H1 (cell line): Measurements from ENCODE around the gene FAM50B. TPM values are rescaled to one million over a fixed set of nuclear protein-coding genes. Genes with fewer than 3 reads are reported as not detected.

ENCODE experiments used
- CTBP2 ChIP-seq: IDR thresholded peaks from 2 replicates; pipeline ENCODE4 v1.7.0; 2011; ENCODE audit warnings: borderline replicate concordance, mild to moderate bottlenecking, moderate library complexity, mixed read lengths, low read length; ENCODE audit not compliant: insufficient read depth, insufficient read length
- KDM1A ChIP-seq: fragments of 200-600, 300-600 bp; sonication (generic); IDR thresholded peaks from 2 replicates; pipeline ENCODE4 v1.7.1; 2016; ENCODE audit warnings: mild to moderate bottlenecking, low read length, borderline replicate concordance
- SRF ChIP-seq: IDR thresholded peaks from 2 replicates; pipeline ENCODE4 v1.6.1; 2011; ENCODE audit warnings: mild to moderate bottlenecking, low read depth, low read length, moderate library complexity
- YY1 ChIP-seq: IDR thresholded peaks from 2 replicates; pipeline ENCODE4 v1.6.1; 2011; ENCODE audit warnings: low read depth, mild to moderate bottlenecking, low read length
- polyA plus RNA-seq, 7 experiments: library from polyadenylated mRNA; depleted of rRNA in 3 of 7; stranded (reverse) in 5 of 7; unstranded in 2 of 7; fragments of >200 nt in 5 of 7; fragments of 200-250 nt in 2 of 7; gene quantifications; 1 replicate in 5 of 7; 2 replicates in 1 of 7; 4 replicates in 1 of 7; pipeline versions ENCODE4 v1.2.1 to v1.2.3, GENCODE V29; 2011 to 2013; ENCODE audit warnings: missing spikeins in 2 of 7, mixed read lengths in 2 of 7
- total RNA-seq: library from RNA; stranded (reverse); fragmentation: NEBNext Ultra II Directional; extraction: Animal tissue kit (Norgen Biotek cat#: 25700); gene quantifications from 2 replicates; pipeline ENCODE4 v1.2.1, GENCODE V29; 2021
- TF ChIP-seq, protein P1 (sequence below), 3 experiments: IDR thresholded peaks; 1 replicate in 2 of 3; 2 replicates in 1 of 3; pipeline versions ENCODE4 v1.5.1 to v1.6.1; 2011; ENCODE audit warnings: low read length in 3 of 3, mild to moderate bottlenecking in 3 of 3, inconsistent platforms in 2 of 3, low read depth in 1 of 3, moderate library complexity in 1 of 3; ENCODE audit not compliant: insufficient read depth in 1 of 3; ENCODE audit errors: control extremely low read depth in 1 of 3

The FAM50B gene
- total and polyA plus RNA-seq, 2 of the 8 experiments (the other 6 are each of a cell fraction or from before 2014, with no cell fraction given), result 3.1 to 3.2 TPM

DNA sequence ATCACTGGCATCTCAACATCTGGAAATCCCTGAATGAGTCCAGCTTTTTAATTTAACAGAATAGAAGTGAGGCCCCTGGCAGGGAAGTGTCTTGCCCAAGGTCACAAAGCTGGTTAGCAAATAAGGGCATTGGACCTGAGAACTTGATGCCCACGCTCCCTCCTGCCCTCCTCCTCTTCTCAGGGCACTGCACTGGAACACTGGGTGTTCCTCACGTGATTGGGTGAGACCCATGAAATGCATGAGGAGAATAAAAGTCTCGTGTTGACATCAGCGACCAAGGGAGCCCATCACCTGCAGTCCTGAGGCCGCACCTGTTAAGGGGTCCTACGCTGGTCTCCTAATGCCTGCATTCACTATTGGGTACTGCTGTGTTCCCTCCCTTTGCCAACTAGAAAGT, 7.4 kb downstream of the FAM50B start (continued):
- TF ChIP-seq, protein P1, sequence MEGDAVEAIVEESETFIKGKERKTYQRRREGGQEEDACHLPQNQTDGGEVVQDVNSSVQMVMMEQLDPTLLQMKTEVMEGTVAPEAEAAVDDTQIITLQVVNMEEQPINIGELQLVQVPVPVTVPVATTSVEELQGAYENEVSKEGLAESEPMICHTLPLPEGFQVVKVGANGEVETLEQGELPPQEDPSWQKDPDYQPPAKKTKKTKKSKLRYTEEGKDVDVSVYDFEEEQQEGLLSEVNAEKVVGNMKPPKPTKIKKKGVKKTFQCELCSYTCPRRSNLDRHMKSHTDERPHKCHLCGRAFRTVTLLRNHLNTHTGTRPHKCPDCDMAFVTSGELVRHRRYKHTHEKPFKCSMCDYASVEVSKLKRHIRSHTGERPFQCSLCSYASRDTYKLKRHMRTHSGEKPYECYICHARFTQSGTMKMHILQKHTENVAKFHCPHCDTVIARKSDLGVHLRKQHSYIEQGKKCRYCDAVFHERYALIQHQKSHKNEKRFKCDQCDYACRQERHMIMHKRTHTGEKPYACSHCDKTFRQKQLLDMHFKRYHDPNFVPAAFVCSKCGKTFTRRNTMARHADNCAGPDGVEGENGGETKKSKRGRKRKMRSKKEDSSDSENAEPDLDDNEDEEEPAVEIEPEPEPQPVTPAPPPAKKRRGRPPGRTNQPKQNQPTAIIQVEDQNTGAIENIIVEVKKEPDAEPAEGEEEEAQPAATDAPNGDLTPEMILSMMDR (IDR thresholded peaks at IDR 0.05; ENCODE audit: control extremely low read depth in 1 of 3, insufficient read depth in 1 of 3, low read depth in 1 of 3, low read length in 3 of 3), result no peak
- TF ChIP-seq CTBP2 (no peak), KDM1A (no peak), YY1 (no peak), SRF (no peak)
